Dedifferentiated amniotic fluid mesenchymal stem cell (primary cell): ENCODE data around the gene WDR82.
"Not testable (repeated sequence)": the region's sequence is repeated elsewhere in the genome, so short reads cannot be mapped to it uniquely, and the experiment has no call there.

ENCODE experiments used
- DNase-seq: peaks from one replicate; pipeline ENCODE4 v3.0.0-alpha.2; 2016; ENCODE audit errors: extremely low spot score

Gene WDR82

DNA sequence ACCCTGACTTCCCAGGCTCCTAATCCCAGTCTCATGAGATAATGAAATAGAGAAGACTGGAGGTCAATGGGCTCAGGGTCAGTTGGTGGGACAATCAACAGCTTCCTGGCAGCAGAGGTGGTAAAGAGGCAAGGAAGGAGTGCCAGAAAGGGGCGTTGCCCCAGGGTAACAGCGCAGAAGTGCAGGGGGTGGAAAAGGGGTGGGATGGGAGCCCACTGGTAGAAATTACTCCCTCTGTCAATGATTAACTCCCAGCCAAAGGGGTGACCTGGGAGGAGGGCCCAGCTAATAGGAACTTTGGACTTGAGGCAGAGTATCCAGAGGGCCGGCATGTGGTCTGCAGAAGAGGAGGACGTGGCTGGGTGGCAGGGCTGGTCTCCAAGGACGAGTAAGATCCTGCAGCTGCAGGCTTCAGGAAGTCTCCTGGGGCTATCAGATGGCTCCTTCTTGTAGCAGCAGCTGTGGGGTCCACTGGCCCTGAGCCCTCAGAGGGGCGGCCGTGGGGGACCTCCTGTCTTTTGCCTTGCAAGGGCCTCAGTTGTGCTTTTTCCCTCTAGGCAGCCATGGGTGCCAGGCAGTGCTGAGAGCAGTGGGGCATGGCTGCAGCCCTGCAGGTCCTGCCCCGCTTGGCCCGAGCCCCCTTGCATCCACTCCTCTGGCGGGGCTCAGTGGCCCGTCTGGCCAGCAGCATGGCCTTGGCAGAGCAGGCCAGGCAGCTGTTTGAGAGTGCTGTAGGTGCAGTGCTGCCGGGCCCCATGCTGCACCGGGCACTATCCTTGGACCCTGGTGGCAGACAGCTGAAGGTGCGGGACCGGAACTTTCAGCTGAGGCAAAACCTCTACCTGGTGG, 11.5 kb upstream of the WDR82 start:
- no peak for DNase-seq

DNA sequence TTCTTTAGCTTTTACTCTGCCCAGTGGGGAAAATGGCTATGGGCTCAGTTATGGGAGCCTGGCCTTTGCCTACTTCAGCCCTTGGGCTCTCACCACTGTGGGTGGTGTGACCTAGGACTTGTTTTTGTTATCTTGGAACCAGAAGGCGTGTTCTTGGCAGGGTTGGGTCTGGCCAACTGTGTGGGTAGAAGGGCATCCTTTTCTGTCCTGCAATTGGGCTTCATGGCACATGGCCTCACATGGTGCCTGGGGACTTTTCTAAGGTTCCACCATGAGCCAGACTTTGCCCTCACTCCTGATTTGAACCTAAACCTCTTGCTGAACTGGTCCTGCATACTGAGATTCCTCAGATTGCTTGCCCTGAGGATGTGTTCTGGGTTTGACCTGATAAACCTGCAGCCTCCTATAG, 10.9 kb upstream of the WDR82 start:
- DNase-seq = no peak

DNA sequence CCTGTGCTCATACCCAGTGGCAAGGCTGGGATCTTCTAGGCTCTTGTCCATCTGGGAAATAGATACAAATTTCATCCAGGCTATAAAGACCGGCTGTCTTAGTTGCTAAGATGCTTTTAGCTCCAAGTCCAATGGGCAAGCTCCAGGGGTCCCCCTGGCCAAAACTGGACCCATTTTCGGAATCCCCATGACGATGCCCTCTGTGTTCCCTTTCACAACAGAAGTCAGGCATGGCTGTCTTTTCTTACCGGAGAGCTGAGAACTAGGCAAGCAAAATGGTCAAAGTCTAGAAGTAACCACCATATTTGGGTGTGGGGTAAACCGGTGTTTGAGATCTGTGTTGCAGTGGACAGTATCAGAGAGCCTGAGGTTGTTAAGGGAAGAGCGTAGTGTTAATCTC, 10.2 kb upstream of the WDR82 start:
- no peak for DNase-seq

DNA sequence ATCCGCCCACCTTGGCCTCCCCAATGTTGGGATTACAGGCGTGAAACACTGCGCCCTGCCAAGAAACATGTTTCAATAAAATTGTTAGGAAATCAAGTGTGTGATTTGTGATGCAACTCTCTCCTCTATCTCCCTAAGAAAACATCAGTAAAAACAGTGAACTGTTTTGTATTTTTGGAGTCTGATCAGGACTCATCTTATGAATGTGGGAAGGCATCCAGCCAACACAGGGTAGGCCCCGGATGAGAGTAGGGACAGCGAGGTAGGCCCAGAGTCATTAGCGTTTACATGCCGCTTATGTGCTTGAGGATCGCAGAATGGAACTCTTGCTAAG, 8.3 kb upstream of the WDR82 start:
- no peak for DNase-seq

DNA sequence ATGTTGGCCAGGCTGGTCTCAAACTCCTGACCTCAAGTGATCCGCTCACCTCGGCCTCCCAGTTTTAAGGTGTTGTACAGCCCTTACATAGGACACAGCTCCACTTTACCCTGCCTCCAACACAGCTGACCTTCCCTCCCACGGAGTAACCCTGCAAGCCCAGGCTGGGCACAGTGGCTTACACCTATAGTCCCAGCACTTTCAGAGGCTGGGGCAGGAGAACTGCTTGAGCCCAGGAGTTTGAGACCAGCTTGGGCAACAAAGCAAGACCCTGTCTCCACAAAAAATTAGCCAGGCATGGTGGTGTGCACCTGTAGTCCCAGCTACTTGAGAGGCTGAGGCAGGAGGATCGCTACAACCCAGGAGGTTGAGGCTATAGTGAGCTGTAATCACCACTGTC, 5.6 kb upstream of the WDR82 start:
- not testable (repeated sequence) for DNase-seq

DNA sequence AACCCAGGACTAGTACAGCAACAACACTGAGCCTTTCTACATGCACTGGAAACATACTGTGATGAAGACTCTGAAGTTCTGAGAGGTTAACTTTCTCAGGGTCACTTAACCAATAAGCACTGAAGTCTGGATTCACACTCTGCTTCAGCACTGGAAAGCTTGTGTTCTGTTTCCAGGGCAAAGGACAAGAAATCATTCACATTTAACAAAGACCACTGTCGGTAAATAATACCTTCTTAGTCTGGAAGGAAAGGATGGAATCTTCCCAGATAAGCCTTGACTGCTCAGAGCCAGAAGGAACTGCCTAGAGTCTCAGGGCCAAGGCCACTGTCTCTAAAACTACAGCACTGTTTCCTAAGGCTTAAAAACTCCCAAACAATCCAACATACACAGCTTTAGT, 4.9 kb upstream of the WDR82 start:
- DNase-seq = no peak

DNA sequence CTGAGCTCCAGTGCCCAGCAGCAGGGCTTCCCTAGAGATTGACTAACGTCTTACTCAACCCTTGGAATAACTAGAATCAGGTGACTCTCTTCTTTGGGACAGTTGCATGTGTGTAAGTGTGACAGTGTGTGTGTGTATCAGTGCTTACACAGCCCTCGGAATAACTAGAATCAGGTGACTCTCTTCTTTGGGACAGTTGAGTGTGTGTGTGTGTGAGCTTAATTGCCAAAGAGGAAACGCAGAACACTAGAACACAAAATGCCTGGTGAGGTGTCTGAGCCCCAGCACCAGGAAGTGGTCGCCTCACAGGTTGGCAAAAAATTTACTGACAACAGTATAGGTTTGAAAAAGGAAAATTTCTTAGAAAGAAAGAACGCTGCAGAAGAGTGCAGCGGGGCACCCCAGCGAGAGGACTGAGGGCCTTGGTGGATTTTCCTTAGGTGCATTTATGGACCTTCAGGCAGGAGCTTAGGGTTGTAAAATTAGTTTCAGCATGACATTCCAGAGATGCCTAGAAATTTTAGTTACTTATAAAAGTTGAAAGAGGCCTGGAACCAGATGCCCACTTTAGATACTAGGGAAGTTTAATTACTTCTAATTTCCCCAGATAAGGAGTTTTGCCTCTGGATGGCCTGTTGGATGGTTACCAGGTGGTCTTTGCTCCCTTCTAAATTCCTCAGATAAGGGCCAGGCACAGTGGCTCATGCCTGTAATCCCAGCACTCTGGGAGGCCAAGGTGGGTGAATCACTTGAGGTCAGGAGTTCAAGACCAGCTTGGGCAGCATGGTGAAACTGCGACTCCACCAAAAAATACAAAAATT, 3.7 kb upstream of the WDR82 start:
- DNase-seq = no peak

DNA sequence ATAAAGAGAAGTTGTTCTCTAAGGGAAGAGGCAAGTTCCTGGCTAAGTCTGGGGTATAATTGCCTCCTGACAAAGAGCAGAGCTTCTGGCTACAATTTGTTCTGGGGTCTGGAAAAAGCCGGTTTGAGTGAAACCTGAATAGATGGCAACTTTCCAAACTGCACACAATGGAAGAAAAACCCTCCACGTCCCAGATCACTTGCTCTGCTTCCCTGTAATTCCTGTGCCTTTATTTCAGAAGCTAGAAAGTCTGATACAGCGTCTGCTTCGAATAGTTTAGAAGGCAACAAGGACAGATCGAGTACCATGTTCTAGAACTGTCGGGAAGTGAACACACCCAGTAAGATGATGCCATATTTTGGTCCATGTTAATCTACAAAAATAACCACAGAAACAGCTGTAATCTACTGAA, 1.6 kb upstream of the WDR82 start:
- peak; percentile 46 for DNase-seq

DNA sequence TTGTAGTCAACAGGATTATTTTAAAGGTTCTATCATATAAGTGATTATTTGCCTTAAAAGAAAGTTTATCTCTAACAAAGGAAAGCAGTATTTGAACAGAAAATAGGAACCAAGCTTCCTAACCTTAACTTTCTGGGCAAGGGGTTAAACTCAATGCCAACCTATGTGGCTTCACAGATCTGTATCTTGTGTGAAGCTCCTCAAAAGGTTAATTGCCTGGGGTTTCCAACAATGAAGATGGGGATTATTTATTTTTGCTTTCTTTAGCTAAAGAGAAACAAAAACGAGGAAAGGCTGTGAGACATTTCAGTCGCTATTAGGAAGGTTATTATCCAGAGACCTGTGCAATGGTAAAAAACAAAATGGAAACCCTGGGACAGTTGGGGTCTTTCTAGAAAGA, 1.1 kb upstream of the WDR82 start:
- DNase-seq = no peak

DNA sequence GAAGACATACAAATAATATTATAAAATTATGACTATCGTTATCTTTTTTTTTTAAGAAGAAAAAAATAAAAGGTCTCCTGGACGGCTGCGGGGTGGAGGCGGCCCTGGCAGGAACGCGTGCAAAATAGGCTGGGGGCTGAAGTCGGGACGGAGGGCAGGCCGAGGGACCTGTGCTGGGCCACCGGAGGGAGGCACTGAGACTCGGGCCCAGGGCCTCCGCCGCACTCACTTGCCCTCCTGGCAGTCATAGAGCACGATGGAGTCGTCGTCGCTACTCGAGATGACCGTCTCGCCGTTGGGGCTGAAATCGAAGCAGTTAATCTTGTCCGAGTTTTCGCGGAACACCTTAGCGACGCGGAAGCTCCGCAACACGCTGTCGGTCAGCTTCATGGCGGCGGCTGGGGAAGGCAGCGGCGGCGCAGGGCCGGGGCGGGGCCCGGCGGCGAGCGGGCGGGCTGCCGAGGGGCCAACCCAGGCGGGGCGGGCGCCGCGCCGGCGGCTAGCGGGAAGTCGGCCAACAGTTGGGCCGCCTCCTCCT, 408 bp downstream of the WDR82 start:
- no peak for DNase-seq

DNA sequence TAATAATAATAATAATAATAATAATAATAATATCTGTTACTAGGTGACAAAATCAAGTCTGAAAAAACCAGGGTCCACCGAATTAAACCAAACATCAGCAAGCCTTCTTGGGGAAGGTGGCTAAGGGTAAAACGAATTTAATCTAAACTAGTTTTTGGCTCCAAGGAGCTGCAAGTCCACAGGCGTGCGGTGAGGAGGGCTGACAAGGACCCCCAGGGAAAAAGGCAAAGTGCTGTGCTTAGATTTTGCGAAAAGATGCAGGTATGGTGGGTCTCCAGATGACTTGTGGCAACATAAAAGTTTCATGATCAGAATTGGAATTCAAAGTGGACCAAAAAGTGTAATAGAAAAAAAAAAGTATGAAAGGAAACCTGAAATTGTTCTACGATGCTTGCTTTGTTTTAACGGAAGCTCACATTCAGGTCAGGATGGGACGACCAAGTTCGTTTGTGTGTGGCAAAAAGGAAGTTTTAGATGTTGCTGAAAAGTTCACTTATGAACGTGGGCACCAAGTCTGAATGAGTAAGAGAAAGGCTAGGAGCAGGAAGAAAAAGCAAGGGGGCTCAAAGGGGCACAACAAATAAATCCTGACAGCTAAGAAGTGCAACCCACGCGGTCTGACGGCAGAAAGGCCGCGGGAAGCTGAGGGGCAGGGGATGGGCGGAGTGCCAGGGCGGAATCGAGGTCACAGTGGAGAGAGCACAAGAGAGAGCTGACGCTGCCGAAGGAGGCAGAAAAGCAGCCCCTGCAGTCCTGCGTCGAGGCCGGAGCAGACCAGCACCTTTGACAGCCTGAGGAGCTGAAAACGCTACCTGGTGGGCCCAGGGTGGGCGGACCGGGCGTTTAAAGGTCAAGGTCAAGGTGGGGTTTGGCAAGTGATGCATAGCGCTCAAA, 1.1 kb downstream of the WDR82 start:
- peak; percentile 34 for DNase-seq

DNA sequence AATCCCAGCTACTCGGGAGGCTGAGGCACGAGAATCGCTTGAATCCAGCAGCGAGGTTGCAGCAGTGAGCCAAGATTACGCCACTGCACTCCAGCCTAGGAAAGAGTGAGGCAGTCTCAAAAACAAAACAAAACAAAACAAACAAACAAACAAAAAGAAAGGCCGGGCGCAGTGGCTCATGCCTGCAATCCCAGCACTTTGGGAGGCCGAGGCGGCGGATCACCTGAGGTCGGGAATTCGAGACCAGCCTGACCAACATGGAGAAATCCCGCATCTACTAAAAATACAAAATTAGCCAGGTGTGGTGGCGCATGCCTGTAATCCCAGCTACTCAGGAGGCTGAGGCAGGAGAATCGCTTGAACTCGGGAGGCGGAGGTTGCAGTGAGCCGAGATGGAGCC, 3.7 kb downstream of the WDR82 start:
- not testable (repeated sequence) for DNase-seq

DNA sequence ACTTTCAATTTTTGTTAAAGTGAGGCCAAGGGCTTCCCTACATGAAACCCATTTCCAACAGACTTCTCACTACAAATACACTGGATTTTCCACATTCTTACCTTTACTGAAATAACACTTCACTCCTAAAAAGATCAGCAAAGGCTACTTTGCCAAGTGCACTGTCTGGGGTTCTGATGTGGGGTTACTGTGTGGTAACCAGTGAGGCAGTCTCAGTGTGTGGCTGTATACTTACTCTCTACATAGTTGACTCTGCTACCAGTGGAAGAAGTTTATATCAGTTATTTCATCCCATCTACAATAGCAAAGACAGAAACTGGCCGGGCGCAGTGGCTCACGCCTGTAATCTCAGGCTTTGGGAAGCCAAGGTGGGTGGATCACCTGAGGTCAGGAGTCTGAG, 5.6 kb downstream of the WDR82 start:
- no peak for DNase-seq

DNA sequence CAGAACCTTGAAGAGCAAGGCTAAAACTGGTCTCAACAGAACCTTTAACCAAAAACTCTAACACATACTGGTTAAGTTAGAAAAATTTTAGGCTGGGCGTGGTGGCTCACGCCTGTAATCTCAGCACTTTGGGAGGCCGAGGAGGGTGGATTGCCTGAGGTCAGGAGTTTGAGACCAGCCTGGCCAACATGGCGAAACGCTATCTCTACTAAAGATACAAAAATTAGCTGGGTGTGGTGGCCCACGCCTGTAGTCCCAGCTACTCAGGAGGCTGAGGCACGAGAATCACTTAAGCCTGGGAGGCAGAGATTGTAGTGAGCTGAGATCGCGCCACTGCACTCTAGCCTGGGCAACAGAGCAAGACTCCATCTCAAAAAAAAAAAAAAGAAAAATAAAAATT, 6.3 kb downstream of the WDR82 start:
- DNase-seq = not testable (repeated sequence)

DNA sequence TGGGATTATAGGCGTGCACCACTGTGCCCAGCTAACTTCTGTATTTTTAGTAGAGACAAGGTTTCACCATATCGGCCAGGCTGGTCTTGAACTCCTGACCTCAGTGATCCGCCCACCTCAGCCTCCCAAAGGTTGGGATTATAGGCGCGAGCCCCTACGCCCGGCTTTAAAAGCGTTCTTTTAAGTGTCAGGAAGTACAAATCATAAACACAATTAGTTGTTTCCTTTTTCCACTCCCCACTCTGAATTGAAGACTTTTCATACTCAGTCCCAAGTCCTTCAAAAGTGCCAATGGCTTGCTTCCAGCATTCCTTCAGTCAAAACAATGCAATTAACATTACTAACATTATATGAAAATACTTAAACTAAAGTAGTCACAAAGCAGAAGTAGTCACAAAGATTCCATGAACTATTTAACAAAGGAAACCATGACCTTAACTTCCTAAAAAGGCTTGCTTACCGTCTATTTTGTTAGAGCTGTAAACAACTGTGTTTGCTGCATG, 8.1 kb downstream of the WDR82 start:
- no peak for DNase-seq

DNA sequence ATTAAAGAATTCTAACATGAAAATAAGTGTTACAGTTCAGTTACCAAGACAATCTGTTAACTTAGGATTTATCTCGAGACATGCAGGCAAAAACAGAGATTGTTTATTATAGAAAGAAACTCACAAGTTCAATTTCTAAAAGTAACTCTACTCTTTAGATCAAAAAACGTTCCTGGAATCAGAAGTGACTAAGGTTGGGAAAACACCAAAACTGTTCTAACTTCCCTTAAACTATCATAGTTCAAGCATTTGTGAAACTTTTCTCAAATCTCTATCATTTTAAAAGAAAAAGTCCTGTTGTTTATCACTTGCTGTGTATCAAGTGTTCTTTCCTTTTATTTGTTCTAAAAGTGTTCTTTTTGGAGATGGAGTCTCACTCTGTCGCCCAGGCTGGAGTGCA, 8.7 kb downstream of the WDR82 start:
- no peak for DNase-seq

DNA sequence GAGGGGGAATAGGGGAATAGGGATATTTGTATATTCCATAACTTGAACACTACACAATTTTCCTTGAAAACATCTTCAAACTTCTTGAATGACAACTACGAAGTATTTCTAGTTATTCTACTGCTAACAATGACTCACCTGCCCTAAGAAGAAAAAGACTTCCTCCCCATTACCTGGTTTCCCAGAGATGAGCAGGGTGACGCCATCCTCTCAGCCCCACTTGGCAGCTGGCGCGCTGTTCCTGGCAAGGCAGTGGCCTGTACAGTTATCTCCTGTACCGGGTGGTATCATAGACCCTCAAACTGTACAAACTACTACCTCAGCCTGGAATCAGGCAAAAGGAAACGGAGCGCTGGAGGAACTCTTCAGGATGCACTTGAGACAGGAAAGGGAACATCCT, 10.4 kb downstream of the WDR82 start:
- no peak for DNase-seq

DNA sequence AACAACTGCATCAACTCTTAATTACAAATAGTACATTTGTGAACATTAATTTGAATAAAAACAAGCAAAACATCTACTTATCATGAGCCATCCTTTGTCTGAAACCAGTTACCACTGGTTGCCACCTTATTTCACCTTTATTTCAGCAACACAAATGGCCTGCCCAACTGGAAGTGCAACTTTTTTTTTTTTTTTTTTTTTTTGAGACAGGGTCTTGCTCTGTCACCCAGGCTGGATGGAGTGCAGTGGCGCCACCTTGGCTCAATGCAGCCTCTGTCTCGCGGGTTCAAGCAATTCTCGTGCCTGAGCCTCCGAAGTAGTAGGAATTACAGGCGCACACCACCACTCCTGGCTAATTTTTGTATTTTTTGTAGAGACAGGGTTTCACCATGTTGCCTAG, 13.1 kb downstream of the WDR82 start:
- no peak for DNase-seq

DNA sequence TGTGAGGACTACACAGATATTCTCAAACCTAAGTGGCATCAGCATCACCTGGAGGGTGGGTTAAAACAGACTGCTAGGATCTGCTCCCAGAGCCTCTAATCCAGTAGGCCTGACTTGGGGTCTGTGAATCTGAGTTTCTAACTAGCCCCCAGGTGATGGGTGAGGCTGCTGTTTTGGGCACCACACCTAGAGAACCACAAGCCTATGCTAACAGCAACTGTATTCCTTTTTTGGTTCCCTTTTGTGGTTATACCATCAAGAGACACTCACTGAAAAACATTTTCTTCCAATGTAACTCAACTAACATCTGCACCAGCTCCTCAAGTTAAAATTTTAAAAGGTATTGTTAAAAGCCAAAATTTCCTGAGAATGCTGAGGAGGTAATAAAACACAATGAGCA, 16.0 kb downstream of the WDR82 start:
- DNase-seq = no peak

DNA sequence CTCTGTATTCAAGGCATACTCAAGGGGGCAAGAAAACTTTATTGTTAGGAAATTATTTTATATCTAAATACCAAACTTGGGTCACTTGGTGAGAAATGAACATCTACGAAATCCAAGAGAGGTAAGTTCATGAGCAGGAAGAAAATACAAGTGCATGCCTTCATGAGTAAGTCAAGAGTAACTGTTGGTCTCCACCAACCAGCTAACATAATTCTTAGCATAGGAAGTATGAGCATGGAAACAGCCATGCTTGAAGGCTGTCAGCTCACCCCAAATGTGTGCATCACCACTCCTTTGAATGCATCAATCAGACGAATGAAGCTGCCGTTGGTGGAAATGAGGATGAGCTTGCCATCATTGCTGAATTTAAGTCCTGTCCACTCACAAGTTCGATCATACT, 19.0 kb downstream of the WDR82 start:
- DNase-seq = no peak

DNA sequence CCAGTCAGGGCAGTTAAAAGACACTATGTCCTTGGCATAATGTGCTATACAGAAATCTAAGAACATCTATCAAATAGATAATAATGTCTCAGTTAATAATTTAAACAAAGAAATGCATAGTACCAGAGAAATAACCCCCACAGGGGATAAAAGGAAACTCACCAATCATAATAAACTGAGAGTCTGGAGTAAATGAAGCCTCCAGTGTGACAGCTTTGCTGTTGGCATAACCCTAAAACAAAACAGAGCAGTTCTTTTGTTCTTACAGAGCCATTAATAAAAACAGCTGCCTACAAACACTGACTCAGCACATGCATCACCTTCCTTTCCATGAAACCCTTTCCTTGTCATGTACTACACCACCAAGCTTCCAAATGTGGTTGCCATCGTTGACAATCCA, 19.4 kb downstream of the WDR82 start:
- DNase-seq = no peak

DNA sequence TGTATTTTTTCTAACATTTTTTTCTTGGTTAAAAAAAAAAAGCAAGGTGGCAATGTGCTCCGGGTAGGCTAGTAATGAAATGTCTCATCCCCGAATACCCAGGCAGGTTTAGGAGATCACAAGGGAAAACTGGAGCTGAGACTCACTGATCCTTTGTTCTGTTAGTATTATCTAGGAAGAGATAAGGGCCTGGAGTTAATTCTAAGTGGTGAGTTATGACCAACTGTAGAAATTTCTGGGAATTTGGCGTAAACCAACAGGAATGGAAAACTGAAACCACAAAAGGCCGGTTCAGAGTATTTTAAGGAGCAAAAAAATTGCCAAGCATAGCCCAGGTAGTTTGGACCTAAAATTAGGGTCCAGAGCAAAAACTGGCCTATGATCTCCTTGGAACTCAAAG, 20.5 kb downstream of the WDR82 start:
- no peak for DNase-seq
